Stimulated activated CD8-positive, alpha-beta memory T cell treated with anti-CD3 and anti-CD28 coated beads, Interleukin-15, amount 100 ng/mL, for 1 hour (primary cell): ENCODE results near the gene PRKCH.

Experiments
- DNase-seq: peaks from one replicate; pipeline ENCODE4 v3.0.0-alpha.2; 2020; ENCODE audit warnings: low read depth

PRKCH gene

GRCh38 chr14:61553730-61554641 lies 232.6 kb downstream of the PRKCH start:
- DNase-seq, result no peak

- no peak for DNase-seq
Measured at GRCh38 chr14:61555056-61555838, 233.9 kb downstream of the PRKCH start.

DNA sequence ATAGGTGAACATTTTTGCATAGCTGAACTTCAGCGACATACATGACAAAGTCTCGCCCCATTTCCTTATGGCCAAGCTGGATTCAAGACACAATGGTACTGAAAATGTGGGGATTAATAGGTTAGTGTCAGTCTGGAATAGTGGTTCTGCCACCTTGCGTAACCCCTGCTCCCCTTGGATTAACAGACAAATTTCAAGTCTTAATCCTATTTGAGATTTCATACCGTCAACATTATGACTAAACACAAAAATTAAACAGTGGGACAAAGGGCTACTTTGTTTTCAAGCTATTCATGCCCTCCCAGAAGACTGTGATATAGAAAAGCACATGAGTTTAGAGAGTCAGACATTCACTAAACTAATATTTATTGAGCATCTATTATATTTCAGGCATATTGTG lies 235.1 kb downstream of the PRKCH start:
- DNase-seq, result no peak

DNA sequence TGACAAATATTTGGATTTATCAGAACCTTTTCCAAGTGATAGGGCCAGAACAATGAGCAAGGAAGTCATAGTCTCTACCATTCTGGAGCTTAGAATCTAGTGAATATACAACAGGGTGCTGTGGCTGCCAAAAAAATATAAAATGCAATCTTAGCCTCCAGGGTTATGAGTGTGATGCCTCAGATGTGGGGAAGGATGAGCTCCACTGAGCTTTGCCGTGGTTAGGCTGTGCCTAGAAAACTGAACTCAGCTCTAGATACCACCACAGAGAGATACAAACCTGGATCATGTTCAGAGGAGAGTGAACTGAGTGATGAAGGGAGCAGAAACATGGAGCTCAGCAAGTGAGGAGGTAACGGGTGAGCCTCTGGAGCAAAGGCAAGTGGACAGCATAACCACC lies 235.9 kb downstream of the PRKCH start:
- no peak for DNase-seq

DNA sequence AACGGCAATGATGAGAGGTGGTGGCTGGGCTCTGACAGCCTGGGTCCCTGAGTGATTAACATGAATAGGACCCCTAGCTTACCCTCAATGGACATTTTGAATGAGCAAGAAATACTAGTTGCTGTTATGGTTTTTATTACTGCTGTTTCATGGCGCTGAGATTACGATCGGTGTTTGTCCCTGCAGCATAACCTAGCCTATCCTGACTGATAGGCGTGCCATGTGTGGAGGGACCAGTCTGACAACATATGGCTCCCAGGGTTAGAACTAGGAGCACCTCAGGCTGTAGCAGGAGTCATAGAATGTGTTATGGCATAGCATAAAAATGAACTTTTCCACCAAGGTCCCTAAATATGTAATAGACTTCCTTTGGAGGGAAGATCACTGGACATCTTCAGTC lies 236.5 kb downstream of the PRKCH start:
- DNase-seq, result no peak

DNA sequence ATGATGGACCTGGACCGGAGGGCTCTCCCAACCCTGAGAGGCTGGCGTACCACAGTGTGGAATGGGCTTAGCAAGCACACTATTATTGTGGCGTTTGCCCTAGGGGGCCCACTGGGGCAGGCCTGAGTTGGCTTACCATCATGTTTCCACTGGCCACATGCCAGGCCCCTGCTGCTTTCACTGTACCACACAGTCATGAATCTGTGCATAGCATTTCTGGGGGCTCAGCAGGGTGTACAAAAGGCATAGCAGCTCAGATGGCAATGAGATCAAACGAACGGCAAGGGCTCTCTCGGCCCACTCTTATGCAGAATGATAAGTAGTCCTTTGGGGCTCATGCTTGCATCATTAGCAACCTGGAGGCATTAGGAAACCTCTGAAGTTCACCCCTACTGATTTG lies 236.9 kb downstream of the PRKCH start:
- DNase-seq, result no peak

GRCh38 chr14:61559641-61560201 lies 238.3 kb downstream of the PRKCH start:
- no peak for DNase-seq

- no peak for DNase-seq
Measured at GRCh38 chr14:61560323-61560722, 238.9 kb downstream of the PRKCH start.

GRCh38 chr14:61561104-61561503 lies 239.7 kb downstream of the PRKCH start:
- DNase-seq, result no peak

GRCh38 chr14:61561657-61562276 lies 240.4 kb downstream of the PRKCH start:
- DNase-seq, result no peak

DNA sequence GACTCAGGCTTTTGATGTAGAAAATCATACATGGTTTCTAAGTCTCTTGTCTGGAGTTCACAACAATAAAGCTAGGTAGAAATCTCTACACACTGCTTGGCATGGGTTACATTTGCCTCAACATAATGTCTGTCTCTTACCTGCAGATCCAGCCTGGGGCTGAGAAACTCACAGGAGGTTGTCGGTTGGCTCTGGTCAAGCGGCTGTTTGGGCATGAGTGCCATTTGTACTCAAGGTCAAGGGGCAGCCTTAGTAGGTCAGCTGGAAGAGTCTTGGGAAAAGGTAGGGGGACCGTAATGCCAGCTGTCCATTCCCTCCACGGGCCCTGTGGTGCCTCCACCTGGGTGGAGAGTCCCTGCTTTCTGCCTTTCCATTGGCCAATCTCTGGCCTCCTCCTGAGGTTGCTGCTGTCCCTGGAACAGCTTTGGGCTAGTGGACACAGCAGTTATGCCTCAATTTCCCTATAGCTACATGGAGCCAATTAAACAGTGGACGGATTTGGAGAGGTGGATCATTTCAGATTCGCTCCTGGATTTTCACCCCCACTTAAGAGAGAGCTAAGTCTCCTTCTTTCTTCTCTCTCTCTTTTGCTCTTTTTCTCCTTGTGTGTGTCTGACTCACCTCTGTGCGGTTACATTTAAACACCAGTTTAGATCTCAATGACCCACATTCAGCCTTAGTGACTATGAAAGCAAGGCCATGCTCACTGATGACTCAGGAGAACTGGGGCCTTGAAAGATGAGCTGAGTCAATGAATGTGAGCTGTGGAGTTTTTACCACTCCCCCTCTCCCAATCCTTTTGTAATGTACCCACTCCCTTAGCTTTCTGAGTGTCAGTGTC lies 241.2 kb downstream of the PRKCH start:
- no peak for DNase-seq

- DNase-seq, result no peak
Measured at GRCh38 chr14:61563162-61563511, 241.8 kb downstream of the PRKCH start.

DNA sequence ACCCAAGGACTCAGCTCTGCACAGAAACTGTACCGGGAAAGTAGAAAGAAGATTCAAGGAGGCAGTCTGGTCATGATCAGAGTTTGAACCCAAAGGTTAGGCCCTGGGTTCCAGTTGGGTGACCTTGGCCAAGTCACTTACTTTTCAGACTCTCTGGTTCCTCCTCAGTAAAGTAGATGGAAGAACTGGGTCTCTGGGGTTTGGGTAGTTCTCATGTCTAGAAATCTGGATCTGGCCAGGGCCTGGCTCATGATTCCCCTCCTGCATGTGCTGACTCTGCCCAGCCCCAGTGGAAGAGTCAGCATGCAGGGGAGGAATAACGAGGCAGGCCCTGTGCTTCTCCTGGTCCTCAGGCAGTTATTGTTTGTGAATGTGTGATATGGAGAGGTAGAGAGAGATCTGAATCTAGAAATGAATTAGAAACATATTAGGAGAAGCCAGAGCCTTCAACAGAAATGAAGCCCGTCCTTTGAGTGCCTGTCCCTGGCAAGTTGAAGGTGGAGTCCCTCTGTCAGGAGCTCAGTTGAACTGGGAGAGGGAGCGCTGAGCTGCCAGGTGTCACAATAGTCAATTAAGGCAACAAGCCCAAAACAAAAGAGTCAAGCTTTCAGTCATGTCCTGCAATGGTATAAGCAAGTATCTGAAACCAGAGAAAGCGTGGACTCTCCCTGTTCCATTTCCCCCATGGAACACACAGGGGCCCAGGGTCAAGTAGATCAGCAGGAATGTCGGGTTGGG lies 242.7 kb downstream of the PRKCH start:
- no peak for DNase-seq

DNA sequence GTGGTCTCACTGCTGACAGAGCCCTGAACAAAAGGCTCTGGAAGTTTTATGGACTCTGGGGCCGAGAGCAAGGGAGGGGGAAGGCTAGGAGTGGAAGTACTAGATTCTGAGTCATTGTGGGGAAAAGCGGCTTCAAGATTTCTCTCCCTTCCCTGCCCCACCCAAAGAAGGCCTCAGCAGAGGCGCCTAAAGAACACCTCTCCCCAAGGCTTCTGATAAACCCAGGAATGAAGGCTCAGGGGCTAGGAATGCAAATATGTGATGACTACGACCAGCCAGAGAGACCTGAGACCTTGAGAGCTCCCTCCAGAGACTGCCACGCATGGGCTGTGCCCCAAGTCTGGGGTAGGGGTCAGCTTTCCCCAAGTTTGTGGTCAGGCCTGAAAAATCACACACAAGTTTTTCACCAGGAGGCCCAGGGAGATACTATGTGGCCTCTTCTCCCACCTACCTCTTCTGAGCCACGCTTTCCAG lies 243.3 kb downstream of the PRKCH start:
- no peak for DNase-seq

GRCh38 chr14:61565181-61565580 lies 243.8 kb downstream of the PRKCH start:
- no peak for DNase-seq

DNA sequence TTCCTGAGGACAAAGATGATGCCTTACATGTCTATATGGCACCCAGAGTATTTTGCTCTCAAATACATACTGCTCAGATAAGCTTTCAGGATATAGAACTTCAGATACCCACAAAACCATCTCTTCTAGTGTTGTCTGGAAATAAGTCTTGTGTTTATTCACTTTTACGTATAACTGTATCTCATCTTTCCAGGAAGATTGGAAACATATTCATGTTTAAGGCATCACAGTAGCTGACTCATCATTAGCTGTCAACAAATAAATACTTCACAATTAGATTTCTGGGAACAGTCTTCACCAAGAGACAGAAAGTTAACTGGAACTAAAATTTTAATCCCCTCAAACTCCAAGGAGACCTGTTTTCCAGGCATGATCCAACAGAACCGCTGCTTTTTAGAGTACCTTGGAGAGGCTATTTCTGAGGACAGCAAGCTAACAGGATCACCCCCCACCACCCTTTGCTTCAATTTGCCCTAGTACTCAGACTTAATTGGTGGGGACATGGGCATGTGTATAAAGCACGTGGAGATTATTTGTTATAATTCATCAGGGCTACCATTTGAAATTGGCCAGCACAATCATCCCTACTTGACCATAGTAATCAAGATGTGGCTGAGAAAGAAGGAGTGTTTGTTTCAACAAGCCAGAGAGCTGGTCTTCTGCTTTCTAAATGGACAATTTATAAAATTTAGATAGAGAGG lies 244.6 kb downstream of the PRKCH start:
- DNase-seq, result no peak

- DNase-seq, result no peak
Measured at GRCh38 chr14:61566537-61567225, 245.3 kb downstream of the PRKCH start.

- no peak for DNase-seq
Measured at GRCh38 chr14:61567838-61568571, 246.6 kb downstream of the PRKCH start.

- DNase-seq, result no peak
Measured at GRCh38 chr14:61568572-61569011, 247.2 kb downstream of the PRKCH start.
